ENCODE measurements around the gene SERPINB4. TPM values are rescaled to one million over a fixed set of nuclear protein-coding genes. Genes with fewer than 3 reads are reported as not detected.
"Not testable (repeated sequence)": the region's sequence is repeated elsewhere in the genome, so short reads cannot be mapped to it uniquely, and the experiment has no call there.

Gene SERPINB4
- total RNA-seq: under 1 TPM in 1 of 4 donors, not detected in 3; 0.13 TPM

GRCh38 chr18:63644142-63644541, at the start of gene SERPINB4:
TSS of gene SERPINB4 (minus strand) at chr18:63644256. CDS start at chr18:63643577, 679 bp downstream.
- H3K4me3 ChIP-seq; ATAC-seq; H3K27me3 ChIP-seq; intact Hi-C loops (cut with DNase I; ENCODE audit: low total_unique reads); H3K4me1 ChIP-seq; DNase-seq; H3K36me3 ChIP-seq; H3K9me3 ChIP-seq; in situ Hi-C loops (cut with MboI; ENCODE audit: low sequenced_read_pairs in 4 of 4); H3K27ac ChIP-seq: not testable (repeated sequence)

- intact Hi-C loops (cut with DNase I; ENCODE audit: low total_unique reads) (no loop called here), in situ Hi-C loops (cut with MboI; ENCODE audit: low sequenced_read_pairs in 4 of 4) (no loop called here)
- Histone ChIP-seq H3K4me3 (no peak overlapping the region), H3K9me3 (no peaks in the 10 kb centered on the region), H3K4me1 (no peaks in the 10 kb centered on the region), H3K36me3 (no peaks in the 10 kb centered on the region), H3K27me3 (no peaks in the 10 kb centered on the region), H3K27ac (no peak overlapping the region)
- no peak for DNase-seq
- TF ChIP-seq, protein P1, sequence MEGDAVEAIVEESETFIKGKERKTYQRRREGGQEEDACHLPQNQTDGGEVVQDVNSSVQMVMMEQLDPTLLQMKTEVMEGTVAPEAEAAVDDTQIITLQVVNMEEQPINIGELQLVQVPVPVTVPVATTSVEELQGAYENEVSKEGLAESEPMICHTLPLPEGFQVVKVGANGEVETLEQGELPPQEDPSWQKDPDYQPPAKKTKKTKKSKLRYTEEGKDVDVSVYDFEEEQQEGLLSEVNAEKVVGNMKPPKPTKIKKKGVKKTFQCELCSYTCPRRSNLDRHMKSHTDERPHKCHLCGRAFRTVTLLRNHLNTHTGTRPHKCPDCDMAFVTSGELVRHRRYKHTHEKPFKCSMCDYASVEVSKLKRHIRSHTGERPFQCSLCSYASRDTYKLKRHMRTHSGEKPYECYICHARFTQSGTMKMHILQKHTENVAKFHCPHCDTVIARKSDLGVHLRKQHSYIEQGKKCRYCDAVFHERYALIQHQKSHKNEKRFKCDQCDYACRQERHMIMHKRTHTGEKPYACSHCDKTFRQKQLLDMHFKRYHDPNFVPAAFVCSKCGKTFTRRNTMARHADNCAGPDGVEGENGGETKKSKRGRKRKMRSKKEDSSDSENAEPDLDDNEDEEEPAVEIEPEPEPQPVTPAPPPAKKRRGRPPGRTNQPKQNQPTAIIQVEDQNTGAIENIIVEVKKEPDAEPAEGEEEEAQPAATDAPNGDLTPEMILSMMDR (IDR thresholded peaks at IDR 0.05 in 4 of 5, conservative IDR thresholded peaks at IDR 0.05 in 1 of 5): no peak
- no peak for TF ChIP-seq POLR2A (IDR thresholded peaks at IDR 0.05)
- ATAC-seq: no peak
Measured at GRCh38 chr18:63689064-63689463, 45.0 kb upstream of the SERPINB4 start.

DNA sequence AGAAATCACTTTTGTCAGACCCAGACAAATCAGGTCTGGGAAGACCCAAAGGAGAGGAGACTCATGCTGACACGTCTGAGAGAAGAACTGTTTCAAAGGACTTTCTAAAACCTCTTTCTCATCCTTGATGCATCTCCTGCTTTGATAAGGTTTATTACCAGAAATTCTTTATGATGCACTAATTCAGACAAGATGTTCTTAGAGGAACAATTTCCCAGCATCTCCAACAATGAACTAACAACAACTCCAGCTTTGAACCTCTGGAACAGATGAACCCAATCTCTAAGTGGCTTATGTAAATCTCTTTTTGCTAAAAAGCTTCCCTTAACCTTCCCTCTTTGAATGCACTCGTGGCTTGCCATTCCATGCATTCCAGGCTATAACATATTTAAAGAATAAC, 42.8 kb upstream of the SERPINB4 start:
- no peak for ATAC-seq
- intact Hi-C loops (cut with DNase I; ENCODE audit: low total_unique reads): no loop called here
- H3K9me3 ChIP-seq: no peaks in the 10 kb centered on the region
- TF ChIP-seq POLR2A (IDR thresholded peaks at IDR 0.05): no peak
- no peak for DNase-seq
- H3K4me3 ChIP-seq: no peak overlapping the region
- no peak overlapping the region for H3K27ac ChIP-seq
- no peaks in the 10 kb centered on the region for H3K27me3 ChIP-seq
- in situ Hi-C loops (cut with MboI; ENCODE audit: low sequenced_read_pairs in 4 of 4): no loop called here
- H3K4me1 ChIP-seq: no peaks in the 10 kb centered on the region
- H3K36me3 ChIP-seq: no peaks in the 10 kb centered on the region

- ATAC-seq (no peak), DNase-seq (no peak)
- Histone ChIP-seq H3K36me3 (no peaks in the 10 kb centered on the region), H3K9me3 (no peaks in the 10 kb centered on the region), H3K4me1 (no peaks in the 10 kb centered on the region), H3K27me3 (no peaks in the 10 kb centered on the region), H3K27ac (no peak overlapping the region), H3K4me3 (no peak overlapping the region)
- intact Hi-C loops (cut with DNase I; ENCODE audit: low total_unique reads) (no loop called here), in situ Hi-C loops (cut with MboI; ENCODE audit: low sequenced_read_pairs in 4 of 4) (no loop called here)
- TF ChIP-seq, protein P1 (IDR thresholded peaks at IDR 0.05 in 4 of 5, conservative IDR thresholded peaks at IDR 0.05 in 1 of 5): no peak
- no peak for TF ChIP-seq POLR2A (IDR thresholded peaks at IDR 0.05)
Measured at GRCh38 chr18:63684718-63685117, 40.7 kb upstream of the SERPINB4 start.

DNA sequence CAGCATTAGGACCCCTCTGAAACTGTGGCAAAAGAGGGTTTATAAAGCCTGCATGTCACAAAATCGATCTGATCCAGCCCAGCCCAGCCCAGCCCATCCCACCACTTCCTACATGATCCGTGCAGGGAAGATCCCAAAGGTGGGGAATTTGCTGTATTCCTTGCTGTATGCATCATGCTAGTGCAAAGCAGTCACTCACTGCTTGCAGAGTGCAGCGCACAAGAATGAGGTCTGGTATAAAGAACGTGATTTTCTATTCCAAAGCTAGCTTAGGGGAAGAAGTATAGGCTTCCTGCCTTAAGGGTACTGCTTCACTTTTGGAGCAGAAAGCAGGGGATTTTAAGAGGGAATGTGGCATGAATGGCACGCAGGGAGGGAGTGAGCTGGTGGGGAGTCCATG, 39.8 kb upstream of the SERPINB4 start:
- intact Hi-C loops (cut with DNase I; ENCODE audit: low total_unique reads): no loop called here
- Histone ChIP-seq H3K9me3 (no peaks in the 10 kb centered on the region), H3K4me3 (no peak overlapping the region), H3K27ac (no peak overlapping the region), H3K4me1 (no peaks in the 10 kb centered on the region), H3K27me3 (no peaks in the 10 kb centered on the region), H3K36me3 (no peaks in the 10 kb centered on the region)
- in situ Hi-C loops (cut with MboI; ENCODE audit: low sequenced_read_pairs in 4 of 4): no loop called here
- TF ChIP-seq POLR2A (IDR thresholded peaks at IDR 0.05): no peak
- TF ChIP-seq, protein P1 (IDR thresholded peaks at IDR 0.05 in 4 of 5, conservative IDR thresholded peaks at IDR 0.05 in 1 of 5): no peak
- DNase-seq: no peak
- ATAC-seq: no peak

GRCh38 chr18:63683152-63683551, 39.1 kb upstream of the SERPINB4 start:
- no peaks in the 10 kb centered on the region for H3K27me3 ChIP-seq
- H3K4me3 ChIP-seq: no peak overlapping the region
- TF ChIP-seq, protein P1 (IDR thresholded peaks at IDR 0.05 in 4 of 5, conservative IDR thresholded peaks at IDR 0.05 in 1 of 5): no peak
- TF ChIP-seq POLR2A (IDR thresholded peaks at IDR 0.05): no peak
- H3K27ac ChIP-seq: no peak overlapping the region
- H3K4me1 ChIP-seq: no peaks in the 10 kb centered on the region
- DNase-seq (no peak), ATAC-seq (peak in 1 of 2 donors; percentile 39)
- in situ Hi-C loops (cut with MboI; ENCODE audit: low sequenced_read_pairs in 4 of 4): no loop called here
- H3K36me3 ChIP-seq: no peaks in the 10 kb centered on the region
- no peaks in the 10 kb centered on the region for H3K9me3 ChIP-seq
- intact Hi-C loops (cut with DNase I; ENCODE audit: low total_unique reads): no loop called here

Data from gastrocnemius medialis (tissue), 4 donors.